22Rv1 (cell line): Measurements from ENCODE around the gene CCNB2.

Experiments
- H3K27ac ChIP-seq: fragments of 450-650 bp; 2 replicates; pipeline ENCODE4 v1.5.1; 2017
- ZFX ChIP-seq: fragments of 450-650 bp; IDR thresholded peaks from 2 replicates; pipeline ENCODE4 v1.6.1; 2017; ENCODE audit warnings: antibody characterized with exemption, borderline replicate concordance
- TF ChIP-seq, protein P1 (sequence below): fragments of 450-650 bp; IDR thresholded peaks from 2 replicates; pipeline ENCODE4 v1.5.1; 2017; ENCODE audit warnings: mild to moderate bottlenecking

The CCNB2 gene

DNA sequence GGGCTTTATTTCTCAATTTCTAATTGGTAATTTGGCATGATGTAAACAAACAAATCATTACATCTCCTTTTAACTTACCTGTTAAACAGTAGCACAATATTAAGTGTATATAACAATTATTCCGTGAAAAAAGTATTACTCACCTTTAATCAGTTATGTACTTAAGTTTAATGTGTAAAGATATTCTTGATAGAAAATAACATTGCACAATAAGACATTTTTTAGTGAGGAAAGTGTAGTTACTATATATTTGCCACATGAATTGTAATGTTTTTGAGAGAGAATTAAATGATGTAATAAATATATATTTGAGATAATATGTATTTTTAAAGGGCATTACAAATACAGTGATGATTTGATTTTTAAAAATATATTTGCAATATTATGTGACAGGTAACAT, 10.9 kb upstream of the CCNB2 start:
- H3K27ac ChIP-seq = no peak overlapping the region
- TF ChIP-seq, protein P1, sequence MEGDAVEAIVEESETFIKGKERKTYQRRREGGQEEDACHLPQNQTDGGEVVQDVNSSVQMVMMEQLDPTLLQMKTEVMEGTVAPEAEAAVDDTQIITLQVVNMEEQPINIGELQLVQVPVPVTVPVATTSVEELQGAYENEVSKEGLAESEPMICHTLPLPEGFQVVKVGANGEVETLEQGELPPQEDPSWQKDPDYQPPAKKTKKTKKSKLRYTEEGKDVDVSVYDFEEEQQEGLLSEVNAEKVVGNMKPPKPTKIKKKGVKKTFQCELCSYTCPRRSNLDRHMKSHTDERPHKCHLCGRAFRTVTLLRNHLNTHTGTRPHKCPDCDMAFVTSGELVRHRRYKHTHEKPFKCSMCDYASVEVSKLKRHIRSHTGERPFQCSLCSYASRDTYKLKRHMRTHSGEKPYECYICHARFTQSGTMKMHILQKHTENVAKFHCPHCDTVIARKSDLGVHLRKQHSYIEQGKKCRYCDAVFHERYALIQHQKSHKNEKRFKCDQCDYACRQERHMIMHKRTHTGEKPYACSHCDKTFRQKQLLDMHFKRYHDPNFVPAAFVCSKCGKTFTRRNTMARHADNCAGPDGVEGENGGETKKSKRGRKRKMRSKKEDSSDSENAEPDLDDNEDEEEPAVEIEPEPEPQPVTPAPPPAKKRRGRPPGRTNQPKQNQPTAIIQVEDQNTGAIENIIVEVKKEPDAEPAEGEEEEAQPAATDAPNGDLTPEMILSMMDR = no peak

DNA sequence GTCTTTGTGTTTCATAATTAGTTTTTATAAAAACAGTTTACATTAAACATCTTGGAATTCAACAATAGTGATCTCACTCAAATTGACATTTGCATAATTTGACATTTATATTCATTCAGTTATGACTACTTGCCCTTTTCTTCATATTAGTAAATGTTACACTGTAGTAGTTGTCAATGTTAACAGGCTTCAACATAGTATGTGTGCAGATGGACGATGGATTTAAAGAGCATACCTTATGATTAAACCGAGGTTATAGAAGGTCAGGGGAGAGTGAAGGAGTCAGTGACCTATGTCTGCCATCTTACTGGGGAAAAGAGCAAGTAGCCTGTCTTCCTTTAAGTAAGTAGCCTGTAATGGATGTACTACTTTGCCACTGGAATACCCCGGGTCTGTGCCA, 8.5 kb upstream of the CCNB2 start:
- TF ChIP-seq, protein P1 = no peak
- TF ChIP-seq ZFX = no peak
- no peak overlapping the region for H3K27ac ChIP-seq

DNA sequence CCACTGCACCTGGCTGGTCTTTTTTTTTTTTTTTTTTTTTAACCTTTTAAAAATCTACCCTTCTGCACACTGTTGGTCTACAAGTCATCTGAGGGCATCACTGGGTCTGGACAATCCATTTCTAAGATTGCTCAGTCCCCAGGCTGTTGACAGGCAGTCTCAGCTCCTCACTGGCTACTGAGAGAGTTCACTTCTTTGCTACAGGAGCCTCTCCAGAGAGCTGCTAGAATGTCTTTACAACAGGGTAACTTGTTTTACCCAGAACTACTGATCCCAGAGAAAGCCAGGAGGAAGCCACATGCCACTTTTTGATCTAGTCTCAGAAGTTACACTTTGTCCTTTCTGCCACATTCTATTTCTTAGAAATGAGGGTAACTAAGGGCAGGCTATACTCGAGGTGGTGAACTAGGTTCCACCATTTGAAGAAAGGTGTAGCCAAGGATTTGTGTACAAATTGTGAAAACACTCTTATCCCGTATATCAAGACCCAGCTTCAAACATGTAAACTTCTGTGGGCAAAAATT, 5.7 kb upstream of the CCNB2 start:
- no peak for TF ChIP-seq ZFX
- TF ChIP-seq, protein P1 = no peak
- no peak overlapping the region for H3K27ac ChIP-seq

DNA sequence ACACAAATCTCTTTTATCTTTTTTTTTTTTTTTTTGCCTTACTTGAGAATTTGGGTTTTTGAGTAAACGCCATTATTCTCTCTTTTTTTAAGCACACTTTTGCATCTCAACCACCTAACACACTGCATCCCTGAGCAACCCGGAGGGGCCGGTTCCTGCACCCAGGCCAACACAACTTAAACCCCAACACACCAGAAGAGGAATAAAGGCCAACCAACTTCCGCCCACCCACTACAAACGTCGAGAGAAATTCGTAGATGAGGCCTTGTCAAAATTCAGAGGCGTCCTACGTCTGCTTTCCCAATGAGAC, 389 bp upstream of the CCNB2 start:
- H3K27ac ChIP-seq = peak overlapping the region; percentile 92
- TF ChIP-seq, protein P1 = no peak
- no peak for TF ChIP-seq ZFX

DNA sequence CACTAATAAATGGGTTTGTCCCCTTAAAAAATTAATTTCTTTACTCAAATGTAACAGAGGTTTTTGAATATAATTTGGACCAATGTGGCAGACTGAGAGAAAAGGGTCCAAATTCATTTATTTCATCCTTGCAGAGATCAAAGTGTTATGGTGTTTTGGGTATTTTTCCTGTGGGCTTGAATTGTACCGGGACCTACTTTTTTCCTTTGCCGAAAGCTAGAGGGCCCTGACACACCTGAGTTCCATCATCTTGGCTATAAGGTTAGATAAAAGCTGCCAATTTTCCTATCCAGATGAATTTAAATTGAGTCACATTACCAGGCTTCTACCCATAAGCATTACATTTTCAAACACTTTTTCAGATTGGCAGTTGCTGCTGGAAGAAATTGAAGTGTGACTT, 908 bp downstream of the CCNB2 start:
- H3K27ac ChIP-seq = peak overlapping the region; percentile 92
- TF ChIP-seq ZFX = no peak
- TF ChIP-seq, protein P1 = peak; percentile 50

DNA sequence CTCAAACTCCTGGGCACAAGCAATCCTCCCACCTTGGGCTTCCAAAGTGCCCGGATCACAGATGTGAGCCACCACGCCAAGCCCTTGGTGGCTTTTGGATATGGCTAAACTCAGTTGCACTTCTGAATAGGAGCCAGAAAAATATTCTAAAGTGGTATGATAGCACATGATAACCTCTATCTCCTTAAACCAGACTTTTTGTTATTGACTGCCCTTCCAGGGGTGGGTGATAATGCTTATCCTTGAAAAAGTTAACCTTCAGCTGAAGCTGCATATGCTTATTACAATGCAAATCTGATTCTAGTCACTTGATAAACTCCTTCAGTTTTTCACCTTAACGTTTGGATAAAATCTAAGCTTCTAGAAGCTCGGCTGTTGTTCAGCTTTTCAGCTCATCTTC, 6.3 kb downstream of the CCNB2 start:
- TF ChIP-seq ZFX = no peak
- TF ChIP-seq, protein P1 = no peak
- H3K27ac ChIP-seq = no peak overlapping the region

DNA sequence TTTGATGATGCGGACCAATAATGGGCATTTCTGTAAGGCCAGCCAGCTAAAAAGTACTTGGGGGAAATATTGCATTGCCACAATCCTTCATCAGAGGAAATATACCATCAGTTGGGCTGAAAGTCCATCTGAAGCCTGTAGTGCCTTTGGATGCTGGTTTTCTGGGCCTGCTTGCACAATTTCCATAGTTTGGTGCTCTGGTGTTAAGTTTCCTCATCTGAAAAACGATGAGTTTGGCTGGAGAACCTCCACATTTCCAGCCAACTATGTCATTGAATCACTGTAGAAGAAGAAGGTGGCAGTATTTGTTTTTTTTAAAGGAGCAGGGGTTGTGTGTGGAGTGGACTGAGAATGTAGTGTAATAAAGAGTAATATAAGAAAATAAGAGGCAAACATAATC, 10.1 kb downstream of the CCNB2 start:
- no peak overlapping the region for H3K27ac ChIP-seq
- no peak for TF ChIP-seq ZFX
- TF ChIP-seq, protein P1 = no peak
